Right lung (tissue), 5 donors: ENCODE results near the gene SMYD5. TPM values are rescaled to one million over a fixed set of nuclear protein-coding genes. Genes with fewer than 3 reads are reported as not detected.

Experiments
- polyA plus RNA-seq, 5 donors: library from polyadenylated mRNA; unstranded; fragments of 120-200 nt; gene quantifications; one replicate each; pipeline versions ENCODE4 v1.2.1 to v1.2.3, GENCODE V29; 2013; ENCODE audit warnings: inconsistent platforms in 1 of 5, low replicate concordance in 1 of 5; ENCODE audit not compliant: insufficient read length in 5 of 5, insufficient read depth in 1 of 5

Gene SMYD5
- polyA plus RNA-seq, 5 donors, result 30.4 to 39.0 (median 35.6) TPM

Other genes with a start within 250 kb of the SMYD5 start
- gene SFXN5, start 142.5 kb upstream of the SMYD5 start, polyA plus RNA-seq, result 10 to 100 TPM; 13.7 to 17.6 (median 14.9) TPM
- gene RAB11FIP5, start 101.3 kb upstream of the SMYD5 start, polyA plus RNA-seq, result 10 to 100 TPM in 3 of 5 donors, 1 to 10 TPM in 2; 9.0 to 12.5 (median 11.8) TPM
- under 1 TPM; 0.08 to 0.18 (median 0.13) TPM for gene NOTO, start 11.7 kb upstream of the SMYD5 start, polyA plus RNA-seq
- gene PRADC1, start 19.0 kb downstream of the SMYD5 start, polyA plus RNA-seq, result 10 to 100 TPM in 4 of 5 donors, 1 to 10 TPM in 1; 9.8 to 21.8 (median 11.8) TPM
- 100 to 1,000 TPM; 211 to 233 (median 216) TPM for gene CCT7, start 20.1 kb downstream of the SMYD5 start, polyA plus RNA-seq
- gene FBXO41, start 70.2 kb downstream of the SMYD5 start, polyA plus RNA-seq, result 1 to 10 TPM; 1.5 to 2.1 (median 1.6) TPM
- gene EGR4, start 79.3 kb downstream of the SMYD5 start, polyA plus RNA-seq, result not detected
- gene ALMS1, start 171.6 kb downstream of the SMYD5 start, polyA plus RNA-seq, result 10 to 100 TPM; 29.4 to 40.5 (median 38.9) TPM